Neural cell (in vitro differentiated cells): ENCODE data around the gene DLG2. TPM values are rescaled to one million over a fixed set of nuclear protein-coding genes. Genes with fewer than 3 reads are reported as not detected.

ENCODE experiments used
- H2AFZ ChIP-seq: fragments of 200-600, 300-800 bp; sonication (generic), shearing (Covaris generic); 2 replicates; pipeline ENCODE4 v1.6.0; 2014; ENCODE audit warnings: low read depth, mild to moderate bottlenecking, antibody characterized with exemption, low read length, moderate library complexity
- H3F3A ChIP-seq: fragments of 200-600 bp; shearing (Covaris generic); 2 replicates; pipeline ENCODE4 v1.6.1; 2016; ENCODE audit warnings: mild to moderate bottlenecking, moderate library complexity, mixed read lengths, antibody characterized with exemption, low read length; ENCODE audit not compliant: insufficient read depth, poor library complexity, severe bottlenecking
- H3K27ac ChIP-seq: fragments of 200-600, 300-800 bp; sonication (generic), shearing (Covaris generic); 2 replicates; pipeline ENCODE4 v1.5.1; 2014; ENCODE audit warnings: mild to moderate bottlenecking, low read length, moderate library complexity
- H3K27me3 ChIP-seq: fragments of 300-800, 200-600 bp; sonication (generic), shearing (Covaris generic); 2 replicates; pipeline ENCODE4 v1.6.0; 2014; ENCODE audit warnings: mild to moderate bottlenecking, low read depth, low read length, moderate library complexity; ENCODE audit not compliant: insufficient read depth
- H3K36me3 ChIP-seq: fragments of 300-800, 200-600 bp; sonication (generic), shearing (Covaris generic); 2 replicates; pipeline ENCODE4 v1.5.1; 2014; ENCODE audit warnings: mild to moderate bottlenecking, antibody characterized with exemption, low read length, moderate library complexity; ENCODE audit not compliant: insufficient read depth
- H3K4me2 ChIP-seq: fragments of 300-800, 200-600 bp; sonication (generic), shearing (Covaris generic); 2 replicates; pipeline ENCODE4 v1.6.0; 2014; ENCODE audit warnings: mild to moderate bottlenecking, low read length
- H3K4me3 ChIP-seq: fragments of 300-800, 200-600 bp; sonication (generic), shearing (Covaris generic); 2 replicates; pipeline ENCODE4 v1.5.1; 2014; ENCODE audit warnings: mild to moderate bottlenecking, low read length, moderate library complexity
- H3K79me2 ChIP-seq: fragments of 200-600 bp; shearing (Covaris generic); replicated peaks from 2 replicates; pipeline ENCODE4 v1.6.0; 2014; ENCODE audit warnings: mild to moderate bottlenecking, low read length, moderate library complexity; ENCODE audit not compliant: insufficient read depth
- H3K9ac ChIP-seq: fragments of 300-800, 200-600 bp; sonication (generic), shearing (Covaris generic); 2 replicates; pipeline ENCODE4 v1.6.1; 2016; ENCODE audit warnings: mild to moderate bottlenecking, low read length, mixed read lengths
- H3K9me2 ChIP-seq: fragments of 200-600 bp; shearing (Covaris generic); 2 replicates; pipeline ENCODE4 v1.6.1; 2016; ENCODE audit warnings: mild to moderate bottlenecking, low read length, mixed read lengths; ENCODE audit not compliant: insufficient read depth
- H3K9me3 ChIP-seq: fragments of 200-600, 300-800 bp; sonication (generic), shearing (Covaris generic); 2 replicates; pipeline ENCODE4 v1.6.1; 2016; ENCODE audit warnings: mild to moderate bottlenecking, mixed run types, low read length, moderate library complexity, mixed read lengths
- H4K20me1 ChIP-seq: fragments of 200-600 bp; shearing (Covaris generic); 2 replicates; pipeline ENCODE4 v1.6.1; 2016; ENCODE audit warnings: mild to moderate bottlenecking, mixed run types; ENCODE audit not compliant: insufficient read depth
- CTCF ChIP-seq: fragments of 450-650 bp; IDR thresholded peaks from 2 replicates; pipeline ENCODE4 v1.5.1; 2014; ENCODE audit warnings: antibody characterized with exemption, mild to moderate bottlenecking, moderate library complexity; ENCODE audit not compliant: poor library complexity, severe bottlenecking
- EP300 ChIP-seq: fragments of 450-650 bp; conservative IDR thresholded peaks from 2 replicates; pipeline ENCODE4 v1.6.1; 2014; ENCODE audit warnings: antibody characterized with exemption, mild to moderate bottlenecking, moderate library complexity; ENCODE audit not compliant: poor library complexity, severe bottlenecking
- EZH2 ChIP-seq: fragments of 200-600, 300-800 bp; shearing (Covaris generic), sonication (generic); IDR thresholded peaks from 2 replicates; pipeline ENCODE4 v1.6.1; 2014; ENCODE audit warnings: antibody characterized with exemption, low read length, borderline replicate concordance, mild to moderate bottlenecking; ENCODE audit not compliant: insufficient read depth, poor library complexity, severe bottlenecking
- MXI1 ChIP-seq: fragments of 450-650 bp; conservative IDR thresholded peaks from 2 replicates; pipeline ENCODE4 v1.6.1; 2014; ENCODE audit warnings: antibody characterized with exemption, mild to moderate bottlenecking; ENCODE audit not compliant: poor library complexity, severe bottlenecking
- POLR2AphosphoS5 ChIP-seq: IDR thresholded peaks from 2 replicates; pipeline ENCODE4 v1.6.1; 2012
- RAD21 ChIP-seq: fragments of 450-650 bp; conservative IDR thresholded peaks from 2 replicates; pipeline ENCODE4 v1.6.1; 2014; ENCODE audit warnings: antibody characterized with exemption, mild to moderate bottlenecking, moderate library complexity
- REST ChIP-seq: IDR thresholded peaks from 2 replicates; pipeline ENCODE4 v1.6.1; 2012; ENCODE audit warnings: borderline replicate concordance
- SMC3 ChIP-seq: fragments of 450-650 bp; conservative IDR thresholded peaks from 2 replicates; pipeline ENCODE4 v1.6.1; 2014; ENCODE audit warnings: antibody characterized with exemption, mild to moderate bottlenecking, moderate library complexity; ENCODE audit not compliant: poor library complexity
- TAF1 ChIP-seq: IDR thresholded peaks from 2 replicates; pipeline ENCODE4 v1.6.1; 2012; ENCODE audit warnings: low read depth
- polyA plus RNA-seq: library from polyadenylated mRNA; depleted of rRNA; stranded (reverse); fragments of >200 nt; gene quantifications from 2 replicates; pipeline ENCODE4 v1.2.3, GENCODE V29; 2014

The DLG2 gene
- polyA plus RNA-seq, 1 donor from 2014 or later = 179 TPM

GRCh38 chr11:85541683-85542082, 85.5 kb downstream of the DLG2 start:
- Histone ChIP-seq H2AFZ (no peak overlapping the region), H3K4me2 (no peak overlapping the region), H3K36me3 (no peaks in the 10 kb centered on the region), H4K20me1 (no peaks in the 10 kb centered on the region), H3K9ac (no peak overlapping the region), H3K9me2 (no peaks in the 10 kb centered on the region), H3K9me3 (no peaks in the 10 kb centered on the region), H3K27me3 (no peaks in the 10 kb centered on the region), H3F3A (no peaks in the 10 kb centered on the region), H3K4me3 (no peak overlapping the region), H3K79me2 (no peaks in the 10 kb centered on the region), H3K27ac (no peak overlapping the region)
- no peak for TF ChIP-seq REST
- TF ChIP-seq POLR2AphosphoS5 = no peak
- no peak for TF ChIP-seq EZH2
- TF ChIP-seq MXI1 = no peak
- no peak for TF ChIP-seq TAF1
- TF ChIP-seq RAD21 = no peak
- TF ChIP-seq SMC3 = no peak
- no peak for TF ChIP-seq EP300
- TF ChIP-seq CTCF = no peak

- Histone ChIP-seq H3K36me3 (no peaks in the 10 kb centered on the region), H3K79me2 (no peaks in the 10 kb centered on the region), H3K9me2 (no peaks in the 10 kb centered on the region), H3K4me2 (no peak overlapping the region), H3K9ac (no peak overlapping the region), H3F3A (no peaks in the 10 kb centered on the region), H2AFZ (no peak overlapping the region), H3K27me3 (no peaks in the 10 kb centered on the region), H3K9me3 (no peaks in the 10 kb centered on the region), H3K27ac (no peak overlapping the region), H3K4me3 (no peak overlapping the region), H4K20me1 (no peaks in the 10 kb centered on the region)
- TF ChIP-seq CTCF (no peak), RAD21 (no peak), TAF1 (no peak), SMC3 (no peak), EZH2 (no peak), REST (no peak), MXI1 (no peak), EP300 (no peak), POLR2AphosphoS5 (no peak)
Observed at GRCh38 chr11:85540635-85541205, 86.4 kb downstream of the DLG2 start.
